H1 (cell line): Measurements from ENCODE around the gene SLC39A10. TPM values are rescaled to one million over a fixed set of nuclear protein-coding genes. Genes with fewer than 3 reads are reported as not detected.

Source experiments
- CTCF ChIA-PET: fragments of 300-600 bp; sonication (Branson Sonifier 250); formaldehyde crosslinking; loops from one replicate; lab custom pipeline; 2021; ENCODE audit not compliant: partially characterized antibody; lab: Charles Lee
- POLR2A ChIA-PET: fragments of 300-600 bp; sonication (Branson Sonifier 250); formaldehyde crosslinking; loops from one replicate; lab custom pipeline; 2021; ENCODE audit warnings: inconsistent platforms; ENCODE audit not compliant: partially characterized antibody; lab: Charles Lee
- DNase-seq, 2 experiments: peaks; one replicate each; pipeline versions ENCODE4 v3.0.0 to v3.0.0-alpha.2; 2010 to 2022; ENCODE audit warnings: low spot score in 2 of 2, low read depth in 1 of 2, mixed read lengths in 1 of 2
- FAIRE-seq: peaks from 2 replicates; lab custom pipeline; 2011; peaks lifted over from hg19 to GRCh38; lab: Jason Lieb, UNC
- H2AFZ ChIP-seq: 2 replicates; pipeline ENCODE4 v1.8.1; 2012; ENCODE audit warnings: low read length, inconsistent platforms
- H2AK5ac ChIP-seq: 2 replicates; pipeline ENCODE4 v1.6.1; 2013; ENCODE audit warnings: low read depth, low read length
- H2BK120ac ChIP-seq: replicated peaks from 2 replicates; pipeline ENCODE3; 2013; ENCODE audit warnings: low read depth, low read length, inconsistent platforms
- H2BK12ac ChIP-seq: 2 replicates; pipeline ENCODE4 v1.6.1; 2013; ENCODE audit warnings: low read depth, low read length
- H2BK15ac ChIP-seq: 2 replicates; pipeline ENCODE4 v1.6.1; 2013; ENCODE audit warnings: low read length
- H2BK20ac ChIP-seq: 2 replicates; pipeline ENCODE4 v1.6.1; 2013; ENCODE audit warnings: low read length
- H2BK5ac ChIP-seq: 2 replicates; pipeline ENCODE4 v1.6.1; 2013; ENCODE audit warnings: low read depth, low read length
- H3K14ac ChIP-seq: 2 replicates; pipeline ENCODE4 v1.6.1; 2013; ENCODE audit warnings: inconsistent platforms; ENCODE audit not compliant: insufficient read length
- H3K18ac ChIP-seq: 2 replicates; pipeline ENCODE4 v1.6.1; 2013; ENCODE audit warnings: low read length; ENCODE audit errors: extremely low read depth
- H3K23ac ChIP-seq: 2 replicates; pipeline ENCODE4 v1.6.1; 2013; ENCODE audit warnings: inconsistent platforms; ENCODE audit not compliant: insufficient read length
- H3K23me2 ChIP-seq: 2 replicates; pipeline ENCODE4 v1.6.1; 2013; ENCODE audit warnings: low read depth, low read length
- H3K27ac ChIP-seq: 2 replicates; pipeline ENCODE4 v1.6.1; 2011; ENCODE audit warnings: low read depth, low read length, inconsistent platforms
- H3K27me3 ChIP-seq, 4 experiments: replicated peaks in 1 of 4; 1 replicate in 1 of 4; 2 replicates in 3 of 4; pipeline versions ENCODE4 v1.6.1 to v1.8.1; 2011 to 2013; ENCODE audit warnings: low read length in 3 of 4, mild to moderate bottlenecking in 3 of 4, inconsistent platforms in 2 of 4, mixed read lengths in 2 of 4, moderate library complexity in 1 of 4; ENCODE audit not compliant: control insufficient read depth in 3 of 4, insufficient read depth in 3 of 4; ENCODE audit errors: extremely low read depth in 1 of 4
- H3K36me3 ChIP-seq, 4 experiments: 2 replicates each; pipeline versions ENCODE4 v1.6.1 to v1.8.1; 2011 to 2013; ENCODE audit warnings: mild to moderate bottlenecking in 4 of 4, low read length in 3 of 4, moderate library complexity in 2 of 4, control low read depth in 1 of 4, inconsistent platforms in 1 of 4; ENCODE audit not compliant: insufficient read depth in 4 of 4, control insufficient read depth in 2 of 4
- H3K4ac ChIP-seq: replicated peaks from 2 replicates; pipeline ENCODE3; 2013; ENCODE audit warnings: low read length, low read depth, mixed read lengths, inconsistent platforms; ENCODE audit not compliant: insufficient read length
- H3K4me1 ChIP-seq, 4 experiments: replicated peaks in 1 of 4; 1 replicate in 1 of 4; 2 replicates in 3 of 4; pipeline versions ENCODE4 v1.6.1 to v1.8.1; 2011 to 2013; ENCODE audit warnings: low read length in 3 of 4, inconsistent platforms in 2 of 4, mixed read lengths in 1 of 4; ENCODE audit not compliant: insufficient read depth in 4 of 4, control insufficient read depth in 3 of 4
- H3K4me2 ChIP-seq, 2 experiments: 2 replicates each; pipeline versions ENCODE4 v1.6.1 to v1.8.1; 2011 to 2013; ENCODE audit warnings: low read depth in 2 of 2, low read length in 2 of 2, control low read depth in 1 of 2, inconsistent platforms in 1 of 2, mild to moderate bottlenecking in 1 of 2; ENCODE audit not compliant: insufficient read depth in 1 of 2
- H3K4me3 ChIP-seq, 4 experiments: fragments of 200-600, 300-600 bp in 1 of 4; sonication (generic), shearing (Covaris generic), sonication (Bioruptor Twin) in 1 of 4; 2 replicates each; pipeline versions ENCODE4 v1.5.1 to v1.8.1; 2011 to 2016; ENCODE audit warnings: low read length in 4 of 4, low read depth in 3 of 4, control low read depth in 2 of 4, inconsistent platforms in 2 of 4, mild to moderate bottlenecking in 2 of 4, mixed read lengths in 1 of 4, moderate library complexity in 1 of 4; ENCODE audit not compliant: insufficient read depth in 2 of 4; ENCODE audit errors: extremely low read depth in 1 of 4
- H3K56ac ChIP-seq: replicated peaks from 2 replicates; pipeline ENCODE3; 2013; ENCODE audit warnings: low read depth, mild to moderate bottlenecking, mixed read lengths, low read length, inconsistent platforms; ENCODE audit not compliant: insufficient read length
- H3K79me1 ChIP-seq: 2 replicates; pipeline ENCODE4 v1.6.1; 2013; ENCODE audit warnings: low read depth, low read length, control low read depth
- H3K79me2 ChIP-seq, 2 experiments: 2 replicates each; pipeline versions ENCODE4 v1.6.1 to v1.8.1; 2012 to 2013; ENCODE audit warnings: low read length in 2 of 2, mild to moderate bottlenecking in 2 of 2, inconsistent platforms in 1 of 2; ENCODE audit not compliant: insufficient read depth in 2 of 2, control insufficient read depth in 1 of 2
- H3K9ac ChIP-seq, 4 experiments: replicated peaks in 1 of 4; 1 replicate in 1 of 4; 2 replicates in 3 of 4; pipeline versions ENCODE4 v1.6.1 to v1.8.1; 2011 to 2013; ENCODE audit warnings: low read depth in 3 of 4, low read length in 3 of 4, control low read depth in 2 of 4, mild to moderate bottlenecking in 2 of 4, moderate library complexity in 2 of 4, inconsistent platforms in 1 of 4; ENCODE audit errors: extremely low read depth in 1 of 4
- H3K9me3 ChIP-seq, 2 experiments: 2 replicates each; pipeline versions ENCODE4 v1.6.1 to v1.8.1; 2012 to 2013; ENCODE audit warnings: mild to moderate bottlenecking in 2 of 2, moderate library complexity in 2 of 2, control low read depth in 1 of 2, inconsistent platforms in 1 of 2, low read depth in 1 of 2, low read length in 1 of 2, mixed read lengths in 1 of 2; ENCODE audit not compliant: insufficient read depth in 2 of 2
- H4K20me1 ChIP-seq, 2 experiments: replicated peaks in 1 of 2; 2 replicates each; pipeline versions ENCODE3 to v1.8.1; 2011 to 2013; ENCODE audit warnings: inconsistent platforms in 2 of 2, low read length in 2 of 2, mild to moderate bottlenecking in 1 of 2; ENCODE audit not compliant: insufficient read depth in 2 of 2, control insufficient read depth in 1 of 2
- H4K5ac ChIP-seq: 2 replicates; pipeline ENCODE4 v1.6.1; 2013; ENCODE audit warnings: low read length, low read depth, mixed read lengths, inconsistent platforms; ENCODE audit not compliant: insufficient read length
- H4K8ac ChIP-seq: 2 replicates; pipeline ENCODE4 v1.8.0; 2013; ENCODE audit warnings: mild to moderate bottlenecking, moderate library complexity, low read length, inconsistent platforms; ENCODE audit not compliant: insufficient read depth; ENCODE audit errors: extremely low read depth
- H4K91ac ChIP-seq: replicated peaks from 2 replicates; pipeline ENCODE3; 2013; ENCODE audit warnings: low read length, mixed read lengths, inconsistent platforms; ENCODE audit not compliant: insufficient read length
- ASH2L ChIP-seq: fragments of 200-600, 300-600 bp; sonication (generic); IDR thresholded peaks from one replicate; pipeline ENCODE4 v1.7.1; 2017; ENCODE audit warnings: low read length
- BACH1 ChIP-seq: IDR thresholded peaks from 2 replicates; pipeline ENCODE4 v1.6.1; 2012; ENCODE audit warnings: low read length, improper control_type of control experiment
- CHD1 ChIP-seq: IDR thresholded peaks from 2 replicates; pipeline ENCODE4 v1.6.1; 2012; ENCODE audit warnings: low read depth, low read length, improper control_type of control experiment
- EP300 ChIP-seq, 2 experiments: IDR thresholded peaks; 1 replicate in 1 of 2; 2 replicates in 1 of 2; pipeline ENCODE4 v1.6.1; 2011 to 2012; ENCODE audit warnings: low read depth in 2 of 2, low read length in 2 of 2, mild to moderate bottlenecking in 2 of 2, borderline replicate concordance in 1 of 2, inconsistent platforms in 1 of 2, moderate library complexity in 1 of 2
- HDAC2 ChIP-seq, 2 experiments: fragments of 300-600 bp in 1 of 2; sonication (generic) in 1 of 2; IDR thresholded peaks; 2 replicates each; pipeline ENCODE4 v1.6.1; 2011 to 2012; ENCODE audit warnings: low read depth in 2 of 2, low read length in 2 of 2, mild to moderate bottlenecking in 2 of 2, moderate library complexity in 2 of 2, borderline replicate concordance in 1 of 2, inconsistent platforms in 1 of 2
- KDM1A ChIP-seq: fragments of 200-600, 300-600 bp; sonication (generic); IDR thresholded peaks from 2 replicates; pipeline ENCODE4 v1.7.1; 2016; ENCODE audit warnings: mild to moderate bottlenecking, low read length, borderline replicate concordance
- KDM5A ChIP-seq: fragments of 200-600 bp; IDR thresholded peaks from 2 replicates; pipeline ENCODE4 v1.7.1; 2012; ENCODE audit warnings: mild to moderate bottlenecking, low read length, inconsistent platforms, mixed read lengths
- RAD21 ChIP-seq, 2 experiments: IDR thresholded peaks in 1 of 2; conservative IDR thresholded peaks in 1 of 2; 2 replicates each; pipeline ENCODE4 v1.6.1; 2011; ENCODE audit warnings: low read depth in 2 of 2, low read length in 2 of 2, improper control_type of control experiment in 1 of 2, inconsistent platforms in 1 of 2, mild to moderate bottlenecking in 1 of 2, moderate library complexity in 1 of 2
- SIN3A ChIP-seq, 2 experiments: IDR thresholded peaks in 1 of 2; conservative IDR thresholded peaks in 1 of 2; 2 replicates each; pipeline ENCODE4 v1.6.1; 2011 to 2012; ENCODE audit warnings: low read length in 2 of 2, improper control_type of control experiment in 1 of 2, low read depth in 1 of 2, mild to moderate bottlenecking in 1 of 2
- SP4 ChIP-seq: IDR thresholded peaks from 2 replicates; pipeline ENCODE4 v1.6.1; 2012; ENCODE audit warnings: low read length, inconsistent platforms
- SRF ChIP-seq: IDR thresholded peaks from 2 replicates; pipeline ENCODE4 v1.6.1; 2011; ENCODE audit warnings: mild to moderate bottlenecking, low read depth, low read length, moderate library complexity
- TEAD4 ChIP-seq: IDR thresholded peaks from 2 replicates; pipeline ENCODE4 v1.6.1; 2012; ENCODE audit warnings: low read depth, low read length, inconsistent platforms, mixed read lengths
- polyA plus RNA-seq, 7 experiments: library from polyadenylated mRNA; depleted of rRNA in 3 of 7; stranded (reverse) in 5 of 7; unstranded in 2 of 7; fragments of >200 nt in 5 of 7; fragments of 200-250 nt in 2 of 7; gene quantifications; 1 replicate in 5 of 7; 2 replicates in 1 of 7; 4 replicates in 1 of 7; pipeline versions ENCODE4 v1.2.1 to v1.2.3, GENCODE V29; 2011 to 2013; ENCODE audit warnings: missing spikeins in 2 of 7, mixed read lengths in 2 of 7
- total RNA-seq: library from RNA; stranded (reverse); fragmentation: NEBNext Ultra II Directional; extraction: Animal tissue kit (Norgen Biotek cat#: 25700); gene quantifications from 2 replicates; pipeline ENCODE4 v1.2.1, GENCODE V29; 2021
- TF ChIP-seq, protein P1 (sequence below): IDR thresholded peaks from 2 replicates; pipeline ENCODE4 v1.6.1; 2012; ENCODE audit warnings: low read length, inconsistent platforms

Gene SLC39A10
- total and polyA plus RNA-seq, 2 of the 8 experiments (the other 6 are each of a cell fraction or from before 2014, with no cell fraction given) = 68.1 to 234 TPM

DNA sequence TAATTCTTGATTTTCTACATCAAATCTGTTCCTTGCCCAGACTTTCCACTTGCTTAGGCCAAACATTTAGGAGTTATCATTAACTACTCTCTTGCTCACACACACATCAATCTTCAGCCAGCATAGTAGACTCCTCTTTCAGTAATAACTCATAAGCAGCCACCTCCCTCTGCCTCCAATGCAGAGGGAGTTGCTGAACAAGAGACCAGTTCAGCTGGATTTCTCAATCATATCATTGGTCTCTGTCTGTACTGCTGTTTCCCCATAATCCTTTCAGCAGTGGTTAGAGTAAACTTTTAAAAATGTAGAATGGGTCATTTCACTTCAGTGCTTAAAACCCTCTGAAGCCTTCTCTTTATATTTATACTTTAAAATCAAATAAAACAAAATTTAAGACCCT is 112.9 kb downstream of the SLC39A10 start:
- Histone ChIP-seq H3K4ac (no peak overlapping the region), H4K8ac (no peak overlapping the region), H2BK20ac (no peak overlapping the region), H3K9ac (no peak overlapping the region), H2AK5ac (no peak overlapping the region), H4K20me1 (no peaks in the 10 kb centered on the region), H3K27me3 (no peaks in the 10 kb centered on the region), H2BK12ac (no peak overlapping the region), H2BK15ac (no peak overlapping the region), H2AFZ (no peak overlapping the region; the same call in 1 of the 2 replicates), H3K79me2 (no peaks in the 10 kb centered on the region), H3K79me1 (no peaks in the 10 kb centered on the region), H3K23me2 (no peaks in the 10 kb centered on the region), H2BK120ac (no peak overlapping the region), H3K4me1 (no peaks in the 10 kb centered on the region), H3K14ac (no peak overlapping the region), H3K27ac (no peak overlapping the region), H4K5ac (no peak overlapping the region), H3K4me3 (no peak overlapping the region), H3K23ac (no peak overlapping the region), H3K56ac (no peak overlapping the region), H2BK5ac (no peak overlapping the region), H3K4me2 (no peak overlapping the region), H3K36me3 (no peaks in the 10 kb centered on the region), H4K91ac (no peak overlapping the region), H3K18ac (no peak overlapping the region), H3K9me3 (no peaks in the 10 kb centered on the region)
- CTCF ChIA-PET = no interaction called here
- POLR2A ChIA-PET = no interaction called here
- DNase-seq = no peak
- no peak for FAIRE-seq
- TF ChIP-seq EP300 (IDR thresholded peaks at IDR 0.05; ENCODE audit: borderline replicate concordance in 1 of 2, low read depth in 2 of 2, low read length in 2 of 2) (no peak), ASH2L (no peak), SP4 (no peak), KDM5A (no peak), HDAC2 (IDR thresholded peaks at IDR 0.05; ENCODE audit: borderline replicate concordance in 1 of 2, low read depth in 2 of 2, low read length in 2 of 2) (no peak), SIN3A (conservative IDR thresholded peaks at IDR 0.05 in 1 of 2, IDR thresholded peaks at IDR 0.05 in 1 of 2; ENCODE audit: low read depth in 1 of 2, low read length in 2 of 2) (no peak), KDM1A (no peak), BACH1 (no peak), SRF (no peak), TEAD4 (no peak), CHD1 (no peak), RAD21 (IDR thresholded peaks at IDR 0.05 in 1 of 2, conservative IDR thresholded peaks at IDR 0.05 in 1 of 2; ENCODE audit: low read depth in 2 of 2, low read length in 2 of 2) (no peak)
- TF ChIP-seq, protein P1, sequence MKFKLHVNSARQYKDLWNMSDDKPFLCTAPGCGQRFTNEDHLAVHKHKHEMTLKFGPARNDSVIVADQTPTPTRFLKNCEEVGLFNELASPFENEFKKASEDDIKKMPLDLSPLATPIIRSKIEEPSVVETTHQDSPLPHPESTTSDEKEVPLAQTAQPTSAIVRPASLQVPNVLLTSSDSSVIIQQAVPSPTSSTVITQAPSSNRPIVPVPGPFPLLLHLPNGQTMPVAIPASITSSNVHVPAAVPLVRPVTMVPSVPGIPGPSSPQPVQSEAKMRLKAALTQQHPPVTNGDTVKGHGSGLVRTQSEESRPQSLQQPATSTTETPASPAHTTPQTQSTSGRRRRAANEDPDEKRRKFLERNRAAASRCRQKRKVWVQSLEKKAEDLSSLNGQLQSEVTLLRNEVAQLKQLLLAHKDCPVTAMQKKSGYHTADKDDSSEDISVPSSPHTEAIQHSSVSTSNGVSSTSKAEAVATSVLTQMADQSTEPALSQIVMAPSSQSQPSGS = no peak
